NT2/D1 (cell line): ENCODE results near the gene ERCC3.

Source experiments
- YY1 ChIP-seq: IDR thresholded peaks from 2 replicates; pipeline ENCODE4 v1.6.1; 2011; ENCODE audit not compliant: insufficient read length, insufficient read depth
- ZNF274 ChIP-seq: IDR thresholded peaks from 2 replicates; pipeline ENCODE4 v1.6.1; 2011; ENCODE audit warnings: mild to moderate bottlenecking, low read depth, low read length

GRCh38 chr2:127220102-127220767 is 73.7 kb downstream of the ERCC3 start, which contains the start of gene CYP27C1:
- no peak for TF ChIP-seq YY1
- no peak for TF ChIP-seq ZNF274
